Natural killer cell treated with Interleukin-12 subunit alpha and Interleukin-12 subunit beta and Interleukin-15 and Interleukin-18, amount 100 ng/mL, for 72 hours (primary cell): ENCODE results near the gene PLB1. TPM values are rescaled to one million over a fixed set of nuclear protein-coding genes. Genes with fewer than 3 reads are reported as not detected.

Experiments
- ATAC-seq, 2 donors: fragments of 150-1000 bp; cut with Tn5 transposase in 1 of 2; sonication (Bioruptor Pico), chemical (Tn5 transposase) in 1 of 2; 2 replicates each; pipeline ENCODE4 v1.10.0; 2021
- DNase-seq: peaks from one replicate; pipeline ENCODE4 v3.0.0; 2022; ENCODE audit warnings: low spot score
- H3K27ac Mint-ChIP-seq, 2 donors: 1 replicate in 1 of 2; 2 replicates in 1 of 2; pipeline ENCODE4 v1.8.0; 2022; ENCODE audit warnings: mixed read lengths in 2 of 2, mild to moderate bottlenecking in 1 of 2, moderate library complexity in 1 of 2
- H3K27me3 Mint-ChIP-seq, 2 donors: 1 replicate in 1 of 2; 2 replicates in 1 of 2; pipeline ENCODE4 v1.8.0; 2022; ENCODE audit warnings: mixed read lengths in 2 of 2
- H3K36me3 Mint-ChIP-seq: one replicate; pipeline ENCODE4 v1.8.0; 2022; ENCODE audit warnings: mixed read lengths
- H3K4me1 Mint-ChIP-seq, 2 donors: 1 replicate in 1 of 2; 2 replicates in 1 of 2; pipeline ENCODE4 v1.8.0; 2022; ENCODE audit warnings: low read depth in 2 of 2, mixed read lengths in 2 of 2, mild to moderate bottlenecking in 1 of 2
- H3K4me3 Mint-ChIP-seq: one replicate; pipeline ENCODE4 v1.8.0; 2022; ENCODE audit warnings: mixed read lengths
- H3K9me3 Mint-ChIP-seq: 2 replicates; pipeline ENCODE4 v1.8.0; 2022; ENCODE audit warnings: mixed read lengths
- total RNA-seq, 2 donors: library from RNA; stranded (reverse); gene quantifications; one replicate each; pipeline ENCODE4 v1.2.3, GENCODE V29; 2022

The PLB1 gene
- total RNA-seq, 2 donors from 2014 or later = 0.88 to 0.98 TPM

GRCh38 chr2:28681158-28681571, 185.3 kb downstream of the PLB1 start:
- peaks cover 60 to 82% of the 10 kb centered on the region in 2 donors for H3K4me1 Mint-ChIP-seq
- peak; percentile 96 to 97 for ATAC-seq

DNA sequence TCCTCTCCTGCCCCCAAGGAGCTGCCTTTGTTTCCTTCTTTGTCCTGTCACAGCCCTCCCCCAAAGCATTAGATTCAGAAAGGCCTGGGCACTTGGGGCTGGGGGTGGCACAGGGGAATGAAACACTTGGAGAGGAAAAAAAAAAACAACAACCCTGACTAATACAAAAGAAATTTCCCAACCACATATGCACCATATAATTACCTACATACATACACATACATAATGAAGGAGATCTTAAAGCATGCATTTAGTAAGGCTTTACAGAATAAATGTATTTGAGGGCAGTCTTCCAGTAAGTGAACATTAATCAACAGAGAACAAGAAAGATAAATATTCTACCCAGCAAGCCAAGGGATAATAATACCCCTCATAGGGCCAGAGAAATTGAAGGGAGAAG, 185.7 kb downstream of the PLB1 start:
- H3K4me3 Mint-ChIP-seq = peak overlapping the region; percentile 59
- DNase-seq (no peak), ATAC-seq (peak; percentile 58 to 76)
- no peaks in the 10 kb centered on the region for H3K9me3 Mint-ChIP-seq
- no peaks in the 10 kb centered on the region for H3K36me3 Mint-ChIP-seq
- H3K27me3 Mint-ChIP-seq = no peaks in the 10 kb centered on the region
- peak overlapping the region; percentile 92 to 99 for H3K27ac Mint-ChIP-seq
- peaks cover 61 to 80% of the 10 kb centered on the region in 2 donors for H3K4me1 Mint-ChIP-seq

More at GRCh38 chr2:28681158-28681571, 185.3 kb downstream of the PLB1 start:
- Mint-ChIP-seq H3K36me3 (no peaks in the 10 kb centered on the region), H3K27me3 (no peaks in the 10 kb centered on the region), H3K27ac (peak overlapping the region; percentile 92 to 99), H3K9me3 (no peaks in the 10 kb centered on the region), H3K4me3 (peak overlapping the region; percentile 59)
- peak; percentile 96 for DNase-seq

DNA sequence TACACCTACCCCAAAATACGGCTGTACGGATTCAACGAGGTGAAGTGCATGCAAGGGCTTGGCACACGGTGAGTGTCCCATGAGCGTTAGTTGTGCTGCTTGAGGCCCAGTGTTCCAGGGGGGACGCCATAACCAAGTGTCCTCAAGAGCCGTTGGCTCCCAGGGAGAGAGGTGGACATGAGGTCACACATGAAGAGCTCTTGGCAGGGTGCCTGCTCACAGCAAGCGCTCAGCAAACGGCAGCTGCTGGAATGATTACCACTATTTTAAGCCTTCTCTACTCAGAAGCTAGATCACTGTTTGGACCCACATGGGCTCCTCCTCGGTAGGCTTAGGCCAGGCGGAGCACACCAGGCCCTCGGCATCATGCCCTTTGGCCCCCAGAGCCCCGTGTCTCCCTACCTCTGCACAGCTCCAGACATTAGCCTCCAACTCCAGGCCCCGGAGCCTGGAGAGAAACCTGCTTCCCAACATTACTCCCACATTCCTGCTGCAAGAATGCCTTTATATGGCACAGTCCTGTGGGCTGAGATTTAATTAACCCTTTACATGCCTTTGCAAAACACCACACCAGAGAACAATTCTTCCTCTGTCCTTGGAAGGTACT, 187.3 kb downstream of the PLB1 start:
- no peaks in the 10 kb centered on the region for H3K9me3 Mint-ChIP-seq
- H3K4me3 Mint-ChIP-seq = no peak overlapping the region
- H3K4me1 Mint-ChIP-seq = peaks cover 57 to 77% of the 10 kb centered on the region in 2 donors
- DNase-seq = no peak
- no peak for ATAC-seq
- no peaks in the 10 kb centered on the region for H3K36me3 Mint-ChIP-seq
- peak overlapping the region; percentile 92 to 99 for H3K27ac Mint-ChIP-seq
- H3K27me3 Mint-ChIP-seq = no peaks in the 10 kb centered on the region

GRCh38 chr2:28684142-28684858, 188.4 kb downstream of the PLB1 start:
- H3K4me3 Mint-ChIP-seq = no peak overlapping the region
- H3K9me3 Mint-ChIP-seq = no peaks in the 10 kb centered on the region
- H3K27ac Mint-ChIP-seq = peak overlapping the region; percentile 19 to 99
- no peaks in the 10 kb centered on the region for H3K36me3 Mint-ChIP-seq
- DNase-seq (no peak), ATAC-seq (no peak)
- H3K4me1 Mint-ChIP-seq = peaks cover 46 to 67% of the 10 kb centered on the region in 2 donors
- no peaks in the 10 kb centered on the region for H3K27me3 Mint-ChIP-seq

- H3K9me3 Mint-ChIP-seq = no peaks in the 10 kb centered on the region
- DNase-seq = no peak
- H3K27ac Mint-ChIP-seq = peak overlapping the region; percentile 12 to 99
- H3K4me3 Mint-ChIP-seq = no peak overlapping the region
- ATAC-seq = no peak
- peaks cover 21 to 49% of the 10 kb centered on the region in 2 donors for H3K4me1 Mint-ChIP-seq
- H3K36me3 Mint-ChIP-seq = no peaks in the 10 kb centered on the region
- no peaks in the 10 kb centered on the region for H3K27me3 Mint-ChIP-seq
Measured at GRCh38 chr2:28687171-28687570, 191.3 kb downstream of the PLB1 start.

DNA sequence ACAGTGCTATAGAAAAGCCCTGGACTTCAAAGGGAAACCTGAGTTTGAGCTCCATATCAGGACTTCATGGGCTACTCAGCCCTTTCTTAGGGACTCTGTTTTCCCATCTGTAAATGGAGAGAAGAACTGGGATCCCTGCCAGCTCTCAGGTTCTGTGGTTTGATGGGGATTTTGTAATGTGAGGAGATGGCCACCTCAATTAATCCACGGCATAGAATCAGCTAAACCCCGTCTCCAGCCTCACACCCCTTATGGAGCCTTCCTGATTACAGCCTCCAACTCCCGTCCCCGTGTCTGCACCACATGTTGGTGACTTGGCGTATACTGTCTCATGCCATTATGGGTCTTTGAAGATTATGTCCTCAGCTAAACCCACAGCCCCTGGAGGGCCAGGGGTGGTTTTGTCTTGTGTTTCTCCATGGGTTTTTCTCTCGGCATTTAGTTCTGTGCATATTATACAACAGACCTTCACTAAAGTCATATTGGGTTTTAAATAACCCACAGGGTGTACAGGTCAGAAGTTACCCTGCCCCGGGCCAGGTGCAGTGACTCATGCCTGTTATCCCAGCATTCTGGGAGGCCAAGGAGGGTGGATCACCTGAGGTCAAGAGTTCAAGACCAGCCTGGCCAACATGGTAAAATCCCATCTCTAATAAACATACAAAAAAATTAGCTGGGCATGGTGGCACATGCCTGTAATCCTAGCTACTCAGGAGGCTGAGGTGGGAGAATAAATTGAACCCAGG, 192.0 kb downstream of the PLB1 start:
- Mint-ChIP-seq H3K27ac (peak overlapping the region; percentile 12 to 99), H3K36me3 (no peaks in the 10 kb centered on the region), H3K4me3 (no peak overlapping the region), H3K9me3 (peaks cover under 1% of the 10 kb centered on the region), H3K27me3 (no peaks in the 10 kb centered on the region), H3K4me1 (peaks cover 15 to 48% of the 10 kb centered on the region in 2 donors)
- ATAC-seq (no peak), DNase-seq (no peak)

- Mint-ChIP-seq H3K27me3 (no peaks in the 10 kb centered on the region), H3K4me1 (peaks cover 13 to 47% of the 10 kb centered on the region in 2 donors), H3K27ac (peak overlapping the region in 1 of 2 donors; percentile 99), H3K4me3 (no peak overlapping the region), H3K36me3 (no peaks in the 10 kb centered on the region), H3K9me3 (peaks cover 4% of the 10 kb centered on the region)
- no peak for ATAC-seq
- DNase-seq = no peak
Measured at GRCh38 chr2:28688818-28689217, 193.0 kb downstream of the PLB1 start.

- Mint-ChIP-seq H3K27me3 (no peaks in the 10 kb centered on the region), H3K27ac (no peak overlapping the region), H3K36me3 (no peaks in the 10 kb centered on the region), H3K4me1 (peaks cover 14 to 40% of the 10 kb centered on the region in 2 donors), H3K4me3 (no peak overlapping the region), H3K9me3 (peaks cover 4% of the 10 kb centered on the region)
- ATAC-seq (no peak), DNase-seq (no peak)
Measured at GRCh38 chr2:28689771-28690170, 193.9 kb downstream of the PLB1 start.

DNA sequence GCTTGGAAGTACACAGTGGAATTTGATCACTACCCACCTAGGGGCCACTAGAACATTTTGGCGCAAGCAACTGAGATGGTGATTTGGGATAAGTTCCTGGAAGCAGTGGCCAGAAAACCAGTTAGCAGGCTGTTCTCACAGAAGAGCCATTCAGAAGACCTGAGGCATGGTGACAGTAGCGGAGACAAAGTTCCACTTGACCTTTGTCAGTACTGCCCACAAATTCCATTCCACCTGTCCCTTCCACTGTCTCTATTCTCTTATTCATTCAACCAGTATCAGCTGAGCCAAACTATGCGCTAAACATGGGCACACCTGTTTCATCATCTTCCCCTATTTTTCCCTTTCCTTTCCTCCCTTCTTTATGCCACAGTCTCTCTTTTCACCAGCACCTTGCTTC, 196.6 kb downstream of the PLB1 start:
- H3K27me3 Mint-ChIP-seq = no peaks in the 10 kb centered on the region
- H3K36me3 Mint-ChIP-seq = no peaks in the 10 kb centered on the region
- no peak overlapping the region for H3K4me3 Mint-ChIP-seq
- peaks cover 4% of the 10 kb centered on the region for H3K9me3 Mint-ChIP-seq
- ATAC-seq = no peak
- no peak for DNase-seq
- H3K4me1 Mint-ChIP-seq = peaks cover 6 to 19% of the 10 kb centered on the region in 2 donors
- peak overlapping the region in 1 of 2 donors; percentile 68 for H3K27ac Mint-ChIP-seq

- Mint-ChIP-seq H3K27ac (peak overlapping the region in 1 of 2 donors; percentile 68), H3K36me3 (no peaks in the 10 kb centered on the region), H3K4me1 (peaks cover 6 to 21% of the 10 kb centered on the region in 2 donors), H3K27me3 (no peaks in the 10 kb centered on the region), H3K9me3 (peaks cover 4% of the 10 kb centered on the region), H3K4me3 (no peak overlapping the region)
- no peak for ATAC-seq
- no peak for DNase-seq
Measured at GRCh38 chr2:28693223-28693622, 197.4 kb downstream of the PLB1 start.

Other genes starting within 250 kb of the PLB1 start
- 10 to 100 TPM; 44.5 to 52.5 TPM for gene FOSL2, start 103.2 kb upstream of the PLB1 start, total RNA-seq